AG10803 (cell line): ENCODE measurements around the gene FRMD4A.
A peak's percentile ranks its signal among the peaks of the same experiment; 100 is the strongest.

ENCODE experiments used
- DNase-seq: peaks from one replicate; pipeline ENCODE4 v3.0.0; 2010; ENCODE audit warnings: low read depth
- H3K4me3 ChIP-seq: 2 replicates; pipeline ENCODE4 v1.5.1; 2011; ENCODE audit warnings: mild to moderate bottlenecking, low read length, control low read depth
- CTCF ChIP-seq: conservative IDR thresholded peaks from 2 replicates; pipeline ENCODE4 v1.5.1; 2011; ENCODE audit warnings: mild to moderate bottlenecking, low read length, control low read depth, inconsistent platforms

Gene FRMD4A

GRCh38 chr10:14371581-14371980 lies 40.9 kb upstream of the FRMD4A start:
- no peak for DNase-seq

GRCh38 chr10:14370894-14371293 lies 40.2 kb upstream of the FRMD4A start:
- DNase-seq: no peak
- H3K4me3 ChIP-seq: no peak overlapping the region
- no peak for TF ChIP-seq CTCF

More at GRCh38 chr10:14371581-14371980, 40.9 kb upstream of the FRMD4A start:
- no peak overlapping the region for H3K4me3 ChIP-seq
- no peak for TF ChIP-seq CTCF

GRCh38 chr10:14369906-14370305 lies 39.2 kb upstream of the FRMD4A start:
- no peak overlapping the region for H3K4me3 ChIP-seq
- no peak for TF ChIP-seq CTCF
- DNase-seq: no peak

GRCh38 chr10:14366760-14367159 lies 36.0 kb upstream of the FRMD4A start:
- H3K4me3 ChIP-seq: no peak overlapping the region
- DNase-seq: peak; percentile 28
- TF ChIP-seq CTCF: no peak

GRCh38 chr10:14365266-14365665 lies 34.5 kb upstream of the FRMD4A start:
- DNase-seq: no peak
- TF ChIP-seq CTCF: no peak
- H3K4me3 ChIP-seq: no peak overlapping the region

GRCh38 chr10:14362104-14362503 lies 31.4 kb upstream of the FRMD4A start:
- DNase-seq: peak; percentile 31
- TF ChIP-seq CTCF: no peak

GRCh38 chr10:14360961-14361360 lies 30.2 kb upstream of the FRMD4A start:
- H3K4me3 ChIP-seq: no peak overlapping the region
- no peak for DNase-seq
- TF ChIP-seq CTCF: no peak

More at GRCh38 chr10:14362104-14362503, 31.4 kb upstream of the FRMD4A start:
- no peak overlapping the region for H3K4me3 ChIP-seq
